HK-2 (cell line): ENCODE data around the gene FDXR.
"Not testable (repeated sequence)": the region's sequence is repeated elsewhere in the genome, so short reads cannot be mapped to it uniquely, and the experiment has no call there.

Experiments
- DNase-seq: peaks from one replicate; pipeline ENCODE4 v3.0.0-alpha.2; 2018; ENCODE audit not compliant: unreplicated experiment

FDXR gene

DNA sequence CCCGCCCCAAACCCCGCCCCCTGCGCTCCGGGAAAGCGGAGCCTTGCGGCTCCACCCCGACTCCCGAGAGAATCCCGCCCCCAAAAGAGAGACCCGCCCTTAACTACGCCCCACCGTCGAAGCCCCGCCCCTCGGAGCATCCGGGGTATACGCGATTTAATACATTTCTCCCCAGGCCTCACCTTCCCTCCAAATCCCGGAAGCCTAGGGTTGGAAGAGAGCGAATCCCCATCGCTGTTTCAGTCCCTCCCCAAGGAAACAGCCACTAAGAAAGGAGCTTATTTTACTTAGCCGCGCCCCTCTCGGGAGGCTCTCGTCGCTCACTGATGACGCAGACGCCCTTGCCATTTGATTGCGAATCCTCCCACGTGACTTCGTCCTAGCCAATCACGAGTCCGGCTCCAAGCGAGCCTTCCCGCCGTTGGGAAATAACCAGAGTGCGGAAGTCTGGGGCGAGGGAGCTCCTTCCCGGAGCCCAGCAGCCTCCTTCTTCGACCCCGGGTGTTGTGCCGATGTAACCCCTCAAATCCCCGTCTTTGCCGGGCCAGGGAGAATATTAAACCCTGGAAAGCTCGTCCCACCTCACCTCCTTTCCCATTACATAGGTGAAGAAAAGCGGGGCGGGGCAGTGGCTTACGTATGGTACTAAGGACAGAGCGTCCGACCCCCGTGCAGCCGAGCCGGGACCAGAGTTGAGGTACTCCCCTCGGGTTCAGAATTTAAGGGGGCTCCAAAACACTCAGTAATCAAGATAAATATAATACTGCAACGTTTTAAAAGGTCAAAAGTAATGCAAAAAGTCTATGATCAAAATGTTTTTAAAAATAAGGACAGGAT, 461 bp upstream of the FDXR start:
- DNase-seq, result peak; percentile 99

DNA sequence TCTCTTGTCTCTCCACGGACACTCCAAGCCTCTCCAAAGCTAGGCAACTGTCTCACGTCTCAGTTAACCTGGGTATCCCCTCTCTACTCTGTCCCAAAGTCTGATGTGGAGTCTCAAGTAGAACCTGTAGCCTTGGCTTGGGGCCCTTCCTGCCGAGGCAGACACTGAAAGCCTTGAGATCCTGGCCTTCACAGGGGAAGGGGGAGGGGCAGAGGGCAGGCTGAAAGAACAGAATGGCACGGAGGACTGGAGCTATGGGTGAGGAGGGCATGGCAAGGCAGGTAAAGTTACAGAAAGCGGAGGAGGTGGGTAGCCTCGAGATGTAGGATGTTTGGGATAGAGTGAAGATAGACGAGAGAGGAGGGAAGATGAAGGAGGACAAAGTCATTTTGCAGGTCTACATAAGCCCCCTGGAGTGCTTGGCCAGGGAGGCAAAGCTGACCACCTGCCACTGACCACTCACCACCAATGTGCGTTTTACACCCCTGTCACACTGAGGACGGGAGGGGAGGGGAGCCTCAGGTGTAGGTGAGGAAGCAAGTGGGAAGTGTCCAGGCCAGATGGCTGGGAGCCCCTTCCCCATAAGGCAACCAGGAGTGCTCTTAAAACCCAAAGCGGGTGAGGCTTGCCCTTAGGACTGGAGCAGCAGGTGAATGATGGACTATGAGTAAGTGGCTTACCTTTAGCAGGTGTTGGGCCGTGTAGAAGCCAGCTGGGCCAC, 1.3 kb downstream of the FDXR start:
- DNase-seq, result no peak

DNA sequence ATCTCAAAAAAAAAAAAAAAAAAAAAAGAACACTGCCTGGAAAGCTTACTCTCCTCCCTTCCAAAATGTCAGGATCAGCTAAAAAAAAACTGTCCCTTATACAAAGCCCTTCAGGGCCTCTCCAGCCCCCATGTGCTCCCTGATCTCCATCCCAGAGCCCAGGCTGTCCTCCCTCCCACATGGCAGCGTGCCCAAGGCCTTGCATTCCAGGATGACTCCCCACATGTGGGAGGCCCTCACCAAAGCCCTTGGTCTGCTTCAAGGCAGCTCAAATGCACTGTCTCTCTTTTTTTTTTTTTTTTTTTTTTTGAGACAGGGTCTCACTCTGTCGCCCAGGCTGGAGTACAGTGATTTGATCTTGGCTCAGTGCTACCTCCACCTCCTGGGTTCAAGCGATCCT, 2.3 kb downstream of the FDXR start:
- peak; percentile 51 for DNase-seq

DNA sequence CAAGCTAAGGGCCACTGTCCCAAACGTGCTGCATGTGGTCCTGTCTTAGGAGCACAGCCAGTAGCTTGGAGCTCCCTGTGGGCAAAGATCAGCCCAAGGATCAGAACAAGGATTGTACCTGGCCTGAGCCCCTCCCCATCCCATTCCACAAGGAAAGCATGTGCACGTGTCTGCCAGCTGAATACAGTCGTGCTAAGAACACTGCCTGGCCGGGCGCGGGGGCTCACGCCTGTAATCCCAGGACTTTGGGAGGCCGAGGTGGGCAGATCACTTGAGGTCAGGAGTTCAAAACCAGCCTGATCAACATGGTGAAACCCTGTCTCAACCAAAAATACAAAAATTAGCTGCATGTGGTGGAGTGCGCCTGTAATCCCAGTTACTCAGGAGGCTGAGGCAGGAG, 2.8 kb downstream of the FDXR start:
- DNase-seq, result not testable (repeated sequence)

DNA sequence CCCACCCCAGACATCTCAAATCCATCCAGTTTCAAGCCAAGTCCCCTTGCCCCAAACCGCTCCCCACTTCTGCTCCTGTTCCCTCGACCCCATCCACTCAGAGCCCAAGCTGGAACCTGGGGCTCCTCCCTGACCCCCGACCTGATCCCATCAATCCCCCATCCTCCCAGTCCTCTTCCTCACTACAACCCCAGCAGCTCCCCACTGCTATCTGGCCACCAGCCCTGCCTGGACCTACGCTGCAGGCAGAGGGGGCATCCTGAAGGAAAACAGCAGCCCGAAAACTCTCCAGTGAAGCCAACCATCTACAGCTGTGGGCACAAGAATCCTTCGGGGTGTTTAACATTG, 3.9 kb downstream of the FDXR start:
- DNase-seq, result no peak

DNA sequence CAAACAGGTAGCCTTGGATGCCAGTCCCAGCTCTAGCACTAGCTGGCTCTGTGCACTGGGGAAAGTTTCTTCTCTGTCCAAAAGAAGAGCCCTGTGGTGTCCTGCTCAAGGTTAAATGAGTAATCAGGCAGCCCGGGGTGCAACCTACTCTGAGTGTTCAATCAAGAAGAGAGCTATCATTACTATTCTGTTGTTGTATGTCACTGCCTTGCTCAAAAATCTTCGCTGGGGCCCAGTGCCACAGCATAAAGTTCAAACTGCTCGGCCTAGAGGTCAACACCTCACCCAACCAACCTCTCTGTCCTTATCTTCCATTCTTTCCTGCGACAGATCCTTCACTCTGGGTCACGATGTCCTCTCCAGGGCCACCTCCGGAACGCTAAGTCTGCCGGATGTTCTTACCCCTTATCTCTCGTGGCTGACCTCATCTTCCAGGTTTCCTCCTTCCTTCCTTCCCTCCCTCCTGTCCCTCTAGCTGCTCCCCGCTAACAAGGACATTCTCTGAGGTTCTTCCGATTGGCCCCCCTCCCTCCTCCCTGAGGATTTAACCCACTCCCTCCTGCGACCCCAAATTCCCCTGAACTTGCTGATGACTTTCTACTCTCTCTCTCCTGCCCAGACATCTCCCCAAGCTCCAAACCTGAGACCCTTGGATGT, 4.4 kb downstream of the FDXR start:
- no peak for DNase-seq

DNA sequence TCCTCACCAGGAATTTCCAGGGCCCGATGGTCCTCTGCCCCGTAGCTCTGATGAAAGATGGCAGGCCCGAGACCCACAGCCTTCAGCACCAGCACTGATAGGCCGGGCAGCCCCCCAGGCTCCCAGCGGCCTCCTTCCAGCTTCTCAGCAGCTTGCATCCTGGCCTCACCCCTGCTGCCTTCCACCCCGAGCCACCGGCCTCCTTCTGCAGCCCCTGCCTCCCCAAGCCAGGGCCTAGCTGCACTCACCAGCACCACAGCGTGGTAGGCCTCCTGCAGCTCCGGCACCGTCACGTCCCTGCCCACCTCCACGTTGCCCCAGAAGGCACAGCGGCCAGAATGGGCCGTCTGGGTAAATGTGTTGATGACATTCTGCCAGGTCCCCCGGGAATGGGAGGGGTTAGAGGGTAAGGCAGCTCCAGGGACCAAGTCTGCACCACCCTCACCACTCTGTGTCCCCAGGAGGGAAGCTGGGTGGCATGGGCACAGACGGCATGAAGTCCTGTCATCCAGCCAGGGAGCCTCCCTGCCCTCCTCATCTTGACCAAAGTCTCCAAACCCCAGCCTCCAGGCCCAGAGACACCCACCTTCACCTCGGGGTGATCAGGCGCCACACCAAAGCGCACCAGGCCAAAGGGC, 6.5 kb downstream of the FDXR start:
- DNase-seq, result no peak

DNA sequence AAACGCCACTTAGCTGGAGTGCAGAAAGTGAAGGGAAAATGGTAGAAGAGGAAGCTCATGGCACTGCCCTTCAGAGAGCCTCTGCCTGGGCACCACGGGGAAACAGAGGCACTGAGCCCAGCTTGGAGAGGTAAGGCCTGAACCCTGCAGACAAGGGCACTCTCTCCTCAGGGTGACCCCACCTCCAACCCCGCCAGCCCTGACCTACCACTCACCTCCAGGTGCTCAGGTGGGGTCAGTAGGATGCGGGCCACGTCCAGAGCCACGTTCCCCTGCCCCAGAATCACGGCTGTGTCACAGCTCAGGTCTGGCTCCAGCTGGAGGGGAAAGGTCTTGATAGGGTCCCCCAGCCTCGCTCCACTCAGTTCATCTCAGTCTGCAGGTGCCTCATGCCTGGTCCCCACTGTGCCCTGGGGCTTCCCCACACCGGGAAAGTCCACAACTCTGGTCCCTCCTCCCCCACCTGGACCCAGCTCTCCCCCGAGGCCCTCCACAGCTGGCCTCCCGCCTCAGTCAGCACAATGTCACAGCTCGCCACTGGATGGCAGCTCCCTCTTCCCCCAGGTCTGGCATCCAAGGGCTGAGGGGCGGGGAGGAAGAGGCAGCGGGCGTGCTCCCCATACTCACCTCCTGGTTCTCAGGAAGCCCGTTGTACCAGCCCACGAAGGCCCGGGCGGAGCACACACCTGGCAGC, 7.1 kb downstream of the FDXR start:
- no peak for DNase-seq

DNA sequence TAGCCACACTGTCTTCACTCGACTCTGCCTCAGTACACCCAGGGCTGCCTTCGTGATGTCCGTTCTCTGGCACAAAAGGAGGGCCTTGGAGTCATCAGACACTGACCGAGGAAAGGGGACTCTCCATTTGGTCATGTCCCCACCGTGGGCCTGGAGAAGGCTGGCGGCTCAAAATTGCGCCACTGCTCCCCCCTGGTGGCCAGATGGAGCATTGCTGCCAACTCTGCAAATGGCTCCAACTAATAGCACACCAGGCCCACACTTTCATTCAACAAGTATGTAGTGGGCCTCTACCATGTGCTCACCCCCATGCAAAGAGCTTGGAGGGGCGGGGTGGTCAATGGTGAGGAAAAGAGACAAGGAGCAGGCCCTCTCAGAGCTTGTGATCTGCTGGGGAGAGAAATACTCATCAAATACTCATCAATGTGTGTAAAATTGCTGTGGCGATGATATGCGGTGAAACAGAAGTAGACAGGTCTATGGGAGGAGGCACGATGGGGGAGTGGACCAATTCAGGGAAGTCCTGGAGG, 7.9 kb downstream of the FDXR start:
- DNase-seq, result peak; percentile 80

DNA sequence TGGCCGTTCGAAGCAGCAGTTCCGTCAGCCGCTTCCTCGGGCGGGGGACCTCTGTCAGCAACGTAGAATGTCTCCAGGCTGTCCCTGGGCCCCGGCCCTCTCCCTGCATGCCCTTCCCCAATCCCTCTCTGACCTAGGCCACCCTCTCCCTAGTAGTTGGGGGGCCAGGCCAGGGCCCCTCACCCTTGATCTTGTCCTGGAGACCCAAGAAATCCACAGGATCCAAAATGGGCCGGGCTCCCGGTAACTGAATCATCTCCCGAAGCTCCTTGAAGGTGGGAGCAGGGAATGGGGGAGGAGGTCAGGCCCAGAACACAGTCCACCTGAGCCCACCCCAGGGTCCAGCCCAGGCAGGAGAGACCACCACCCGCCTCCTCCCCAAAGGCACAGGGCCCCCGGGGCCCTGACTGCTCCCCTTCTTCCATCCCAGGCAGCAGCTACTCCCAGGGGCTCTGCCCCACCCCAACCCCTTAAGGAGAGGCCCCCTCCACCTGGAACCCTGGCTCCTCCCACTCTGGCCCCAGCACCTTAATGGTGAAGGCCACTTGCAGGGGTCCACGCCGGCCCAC, 8.4 kb downstream of the FDXR start:
- DNase-seq, result no peak

DNA sequence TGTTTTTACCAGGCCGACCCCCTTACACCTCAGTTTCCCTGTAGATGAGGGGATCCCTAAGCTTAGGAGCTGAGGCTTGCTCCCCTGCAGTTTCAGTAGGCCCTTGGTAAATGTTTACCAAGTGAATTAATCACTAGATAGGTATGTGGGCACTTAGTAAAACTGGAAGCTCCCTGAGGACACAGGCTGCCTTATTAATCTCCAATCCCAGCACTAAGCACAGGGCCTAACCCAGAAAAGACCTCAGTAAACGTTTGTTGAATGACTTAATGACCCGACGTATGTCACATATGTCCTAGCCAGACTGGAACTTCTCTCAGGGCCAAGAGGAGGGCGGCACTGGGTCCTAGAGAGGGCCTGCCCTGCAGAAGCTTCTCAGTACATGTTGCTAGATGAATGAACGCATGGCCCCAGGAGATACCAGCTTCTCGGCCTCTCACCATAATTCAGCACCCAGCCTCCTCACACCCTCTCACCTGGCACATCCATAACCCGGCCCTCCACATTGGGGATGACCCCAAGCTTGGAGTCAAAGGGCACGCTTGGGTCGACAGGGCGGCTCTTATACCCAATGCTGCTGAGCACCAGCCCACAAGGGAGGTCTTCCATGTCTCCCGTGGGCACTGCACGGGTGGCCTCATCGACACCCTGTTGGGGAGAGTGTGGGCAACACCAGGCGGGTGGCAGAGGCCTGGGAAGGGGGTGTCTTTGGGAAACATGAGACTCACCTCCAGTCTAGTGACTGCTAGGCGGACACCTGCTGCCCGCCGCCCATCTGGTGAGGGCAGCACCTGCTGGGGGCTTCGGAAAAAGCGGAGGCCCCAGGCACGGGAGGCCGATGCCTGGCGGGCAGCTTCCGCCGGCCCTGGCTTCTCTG, 9.1 kb downstream of the FDXR start:
- DNase-seq, result no peak

DNA sequence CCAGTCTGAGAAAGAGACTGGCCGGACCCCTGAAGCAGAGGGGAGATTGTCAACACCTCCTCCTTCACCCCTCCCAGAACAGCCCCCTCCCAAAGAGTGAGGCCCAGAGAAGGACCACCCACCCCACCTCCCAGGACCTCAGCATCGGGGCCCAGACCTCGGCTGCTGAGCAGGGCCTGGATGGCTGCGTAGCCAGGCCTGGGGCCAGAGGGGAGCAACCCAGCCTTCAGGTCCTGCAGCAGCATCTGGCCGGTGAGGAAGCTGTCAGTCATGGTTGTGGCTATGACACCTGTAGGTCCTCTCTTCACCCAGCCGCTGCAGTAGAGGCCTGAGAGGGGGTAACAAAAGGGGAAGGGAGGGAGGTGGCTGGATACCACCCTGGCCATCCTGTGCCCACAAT, 9.9 kb downstream of the FDXR start:
- no peak for DNase-seq

DNA sequence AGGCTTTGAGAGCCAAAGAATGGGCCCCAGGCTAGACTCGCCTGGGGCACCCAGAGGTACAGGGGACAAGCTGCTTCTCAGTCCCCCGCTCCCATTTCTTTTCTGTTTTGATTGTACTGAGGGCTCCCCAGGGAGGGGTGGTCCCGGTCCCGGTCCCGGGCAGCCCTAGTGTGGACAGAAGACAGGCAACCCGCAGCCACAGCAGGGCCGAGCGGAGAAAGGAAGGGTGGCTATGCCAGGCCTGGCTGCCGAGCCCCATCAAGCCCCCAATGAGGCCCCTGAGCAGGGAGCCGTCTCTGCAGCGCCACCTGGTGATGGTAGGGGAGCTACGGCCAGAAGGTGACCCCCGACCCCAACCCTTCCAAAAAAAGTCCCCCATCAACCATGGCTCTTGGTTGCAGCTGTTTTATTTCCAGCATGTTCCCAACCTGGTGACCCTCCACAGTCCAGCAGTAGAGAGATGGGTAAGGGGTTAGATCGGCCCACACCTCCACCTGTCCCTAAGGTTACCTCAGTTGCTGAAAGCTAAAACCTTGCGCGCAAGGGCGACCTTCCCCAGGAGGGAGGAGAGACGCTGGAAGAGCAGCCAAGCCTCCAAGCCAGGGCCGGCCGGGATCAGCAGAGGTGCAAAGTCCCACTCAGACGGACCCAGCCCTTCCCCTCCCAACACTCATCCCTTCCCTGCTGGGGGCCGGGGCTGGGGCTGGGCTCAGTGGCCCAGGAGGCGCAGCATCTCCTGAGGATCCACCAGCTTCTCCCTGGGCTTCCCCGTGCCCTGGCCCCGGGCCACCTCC, 10.5 kb downstream of the FDXR start:
- peak; percentile 51 for DNase-seq

DNA sequence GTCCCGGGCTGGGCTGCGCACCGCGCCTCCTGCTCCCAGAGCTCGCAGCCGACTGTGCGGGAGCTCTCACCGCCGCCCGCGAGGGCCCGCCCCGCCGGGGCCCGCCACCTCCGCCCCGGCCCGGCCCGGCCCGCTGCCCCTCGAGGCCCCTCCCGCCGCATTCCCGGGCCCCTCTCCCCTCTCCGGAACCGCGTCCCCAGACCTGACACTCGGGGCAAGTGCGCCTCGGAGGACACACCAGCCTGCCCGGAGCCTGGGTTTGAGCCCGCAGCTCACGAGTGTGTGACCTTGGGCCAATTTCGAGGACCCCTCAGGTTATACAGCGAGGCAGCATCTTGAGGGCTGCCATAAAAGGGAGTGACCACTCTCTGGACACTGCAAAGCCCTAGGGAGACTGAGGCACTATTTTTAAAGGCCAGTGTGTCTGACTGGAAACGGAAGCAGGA, 11.1 kb downstream of the FDXR start:
- DNase-seq, result no peak

DNA sequence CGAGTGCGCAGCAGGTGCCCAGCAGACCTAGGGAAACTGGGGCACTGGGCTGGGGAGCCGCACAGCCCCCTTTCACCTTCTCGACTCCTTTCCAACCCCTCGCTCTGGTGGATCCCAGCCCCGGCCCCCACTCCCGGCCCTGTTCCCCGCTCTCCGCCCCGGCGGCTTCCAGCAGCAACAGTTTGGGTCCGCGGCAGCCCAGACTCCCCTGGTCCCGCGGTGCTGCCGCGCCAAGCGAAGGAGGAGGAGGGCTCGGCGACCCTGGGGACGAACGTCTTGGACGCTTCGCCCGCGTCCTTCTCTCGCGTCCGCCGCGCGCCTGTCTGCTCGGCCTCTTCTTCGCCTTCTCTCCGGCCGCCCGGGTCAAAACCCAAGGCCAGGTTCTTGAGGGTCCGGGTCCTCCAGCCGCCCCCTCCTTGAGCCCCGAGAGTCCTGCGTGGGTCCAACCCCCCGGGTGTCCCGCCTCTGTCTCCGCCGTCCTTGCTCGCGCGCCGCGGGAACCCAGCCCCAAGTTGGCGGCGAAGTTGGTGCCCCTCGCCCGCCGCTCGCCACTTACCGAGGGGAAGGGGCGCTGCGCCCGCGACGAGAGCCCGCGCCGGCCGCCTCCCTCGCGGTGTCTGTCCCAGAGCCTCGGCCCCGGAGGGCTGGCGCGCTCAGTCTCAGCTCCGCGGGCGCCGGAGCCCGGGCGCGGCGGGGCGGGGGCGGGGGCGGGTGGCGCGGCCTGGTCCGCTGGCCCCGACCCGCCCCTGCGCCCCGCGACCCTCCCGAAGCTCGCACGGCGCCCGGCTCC, 11.7 kb downstream of the FDXR start:
- DNase-seq, result no peak

DNA sequence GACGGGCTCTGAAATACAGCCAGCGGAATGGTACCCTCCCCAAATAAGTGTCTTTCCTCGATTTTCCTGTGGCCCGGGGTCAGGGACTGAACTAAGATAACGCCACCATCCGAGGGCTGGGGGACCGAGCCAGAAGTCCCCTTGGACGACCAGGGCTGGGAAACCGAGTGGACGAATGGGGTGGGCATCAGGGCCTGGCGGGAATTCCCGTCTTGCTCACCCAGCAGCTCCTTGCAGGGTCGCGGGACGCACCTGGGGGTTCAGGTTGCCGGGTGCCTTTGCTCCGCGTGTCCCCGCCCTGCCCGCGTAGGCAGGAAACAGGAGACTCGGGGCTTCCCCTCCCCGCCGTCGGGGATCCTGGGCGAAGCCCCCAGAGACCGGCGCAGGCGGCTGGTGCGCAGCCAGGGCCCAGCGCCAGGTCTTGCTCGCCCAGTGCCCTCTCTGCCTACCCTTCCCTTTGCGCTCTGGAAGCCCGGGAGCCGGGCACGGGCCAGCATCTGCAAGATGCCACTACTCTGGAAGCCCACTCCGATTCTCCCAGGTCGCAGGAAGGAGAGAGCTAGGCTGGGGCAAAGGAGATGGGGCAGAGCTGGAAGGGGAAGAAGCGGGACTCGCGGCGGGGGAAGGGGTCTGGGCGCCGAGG, 12.4 kb downstream of the FDXR start:
- no peak for DNase-seq

DNA sequence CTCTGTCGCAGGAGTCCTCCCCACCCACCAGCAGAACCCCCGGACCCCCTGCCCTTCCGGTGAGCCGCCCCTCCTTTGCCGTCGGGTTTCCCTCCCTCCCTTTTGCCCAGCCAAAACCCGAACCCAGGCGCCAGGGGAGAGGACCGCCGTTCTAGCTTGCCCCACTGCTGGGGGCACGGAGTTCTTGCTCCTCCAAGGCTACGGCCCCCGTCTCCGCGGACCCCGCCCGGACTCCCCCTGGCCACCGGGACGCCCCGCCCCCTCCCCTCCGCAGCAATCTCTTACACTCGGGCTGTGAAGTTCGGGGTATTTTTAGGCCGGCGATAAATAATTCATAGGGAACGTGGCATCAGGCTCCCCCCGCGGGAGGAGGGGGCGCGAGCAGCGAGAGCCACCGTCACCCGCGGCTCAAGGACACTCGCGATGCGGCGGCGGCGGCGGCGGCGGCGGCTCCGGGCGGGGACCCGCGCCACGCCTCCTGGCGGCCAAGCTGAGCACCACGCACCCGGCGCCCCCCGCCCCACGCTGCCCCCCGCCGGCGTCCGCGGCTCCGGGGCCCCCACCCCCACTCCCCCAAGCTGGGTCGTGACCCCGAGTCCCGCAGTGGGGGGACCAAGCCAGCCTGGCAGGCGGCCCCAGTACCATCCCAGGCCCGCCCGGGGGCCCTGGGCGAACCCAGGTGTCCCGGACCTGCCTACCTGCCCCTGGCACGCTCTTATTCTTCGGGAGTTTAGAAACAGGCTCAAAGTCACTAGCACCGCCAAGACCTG, 13.2 kb downstream of the FDXR start, which contains the start of gene GRIN2C:
TSS of gene GRIN2C (minus strand) at position 427 of the 770 bp plus-strand sequence. CDS start 4,793 bp downstream, outside the sequence.
- no peak for DNase-seq
